HG03521 (cell line): ENCODE measurements around the gene VWA8.
"Not testable (repeated sequence)": the region's sequence is repeated elsewhere in the genome, so short reads cannot be mapped to it uniquely, and the experiment has no call there.

Experiments used
- ATAC-seq: cut with Tn5 transposase; IDR thresholded peaks from one replicate; pipeline ENCODE4 v1.9.1; 2021; ENCODE audit warnings: mild to moderate bottlenecking, moderate library complexity; ENCODE audit not compliant: unreplicated experiment

Gene VWA8

GRCh38 chr13:41969072-41969471 is 8.2 kb upstream of the VWA8 start:
- ATAC-seq = no peak

GRCh38 chr13:41966671-41967070 is 5.8 kb upstream of the VWA8 start:
- ATAC-seq = no peak

- ATAC-seq = no peak
These were observed 2.1 kb upstream of the VWA8 start for GRCh38 chr13:41962994-41963393.

- no peak for ATAC-seq
These were observed 504 bp upstream of the VWA8 start for GRCh38 chr13:41961466-41961760.

- ATAC-seq = no peak
These were observed 685 bp downstream of the VWA8 start for GRCh38 chr13:41960211-41960636.

GRCh38 chr13:41956272-41956671 is 4.6 kb downstream of the VWA8 start:
- ATAC-seq = no peak

- ATAC-seq = no peak
These were observed 5.3 kb downstream of the VWA8 start for GRCh38 chr13:41955605-41956004.

GRCh38 chr13:41954226-41954625 is 6.7 kb downstream of the VWA8 start:
- no peak for ATAC-seq

GRCh38 chr13:41952749-41953148 is 8.2 kb downstream of the VWA8 start:
- ATAC-seq = no peak

GRCh38 chr13:41949104-41949503 is 11.8 kb downstream of the VWA8 start:
- not testable (repeated sequence) for ATAC-seq

GRCh38 chr13:41945926-41946325 is 15.0 kb downstream of the VWA8 start:
- no peak for ATAC-seq

GRCh38 chr13:41944635-41945397 is 16.1 kb downstream of the VWA8 start:
- no peak for ATAC-seq

GRCh38 chr13:41944229-41944628 is 16.7 kb downstream of the VWA8 start:
- no peak for ATAC-seq

- ATAC-seq = no peak
These were observed 18.3 kb downstream of the VWA8 start for GRCh38 chr13:41942462-41943094.

- ATAC-seq = no peak
These were observed 19.7 kb downstream of the VWA8 start for GRCh38 chr13:41941174-41941573.

- no peak for ATAC-seq
These were observed 21.5 kb downstream of the VWA8 start for GRCh38 chr13:41939398-41939797.

- ATAC-seq = no peak
These were observed 22.0 kb downstream of the VWA8 start for GRCh38 chr13:41938918-41939317.

GRCh38 chr13:41937388-41937787 is 23.5 kb downstream of the VWA8 start:
- no peak for ATAC-seq

GRCh38 chr13:41935501-41935900 is 25.4 kb downstream of the VWA8 start:
- ATAC-seq = no peak

GRCh38 chr13:41934994-41935393 is 25.9 kb downstream of the VWA8 start:
- no peak for ATAC-seq

GRCh38 chr13:41934120-41934519 is 26.8 kb downstream of the VWA8 start:
- no peak for ATAC-seq

GRCh38 chr13:41931337-41931736 is 29.6 kb downstream of the VWA8 start:
- ATAC-seq = no peak

GRCh38 chr13:41930154-41930553 is 30.8 kb downstream of the VWA8 start:
- no peak for ATAC-seq
